ENCODE measurements around the gene CDR2.
"Not testable (repeated sequence)": the region's sequence is repeated elsewhere in the genome, so short reads cannot be mapped to it uniquely, and the experiment has no call there.

Gene CDR2

GRCh38 chr16:22374311-22375116 is at the start of gene CDR2:
Gene CDR2, minus strand, starts transcription at chr16:22374619. Its CDS starts 310 bp downstream, at chr16:22374309.
- peak; percentile 73 for DNase-seq

DNA sequence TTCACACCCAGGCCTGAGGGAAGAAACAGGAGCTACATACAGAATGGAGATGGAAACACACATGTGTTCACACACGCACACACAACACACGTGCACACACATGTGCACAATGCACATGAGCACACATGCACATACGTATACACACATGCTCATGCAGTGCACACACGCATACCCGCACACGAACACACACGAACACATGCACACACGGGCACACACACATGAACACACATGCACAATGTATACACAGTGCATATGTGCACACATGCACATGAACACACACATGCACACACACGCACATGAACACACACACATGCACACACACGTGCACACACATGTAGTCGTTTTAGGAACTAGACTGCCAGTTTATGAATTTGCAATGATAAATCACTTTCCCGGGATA is 49.3 kb upstream of the CDR2 start:
- no peak for DNase-seq

GRCh38 chr16:22421136-22421535 is 46.7 kb upstream of the CDR2 start:
- DNase-seq, result no peak

GRCh38 chr16:22420606-22421135 is 46.3 kb upstream of the CDR2 start:
- DNase-seq, result no peak

DNA sequence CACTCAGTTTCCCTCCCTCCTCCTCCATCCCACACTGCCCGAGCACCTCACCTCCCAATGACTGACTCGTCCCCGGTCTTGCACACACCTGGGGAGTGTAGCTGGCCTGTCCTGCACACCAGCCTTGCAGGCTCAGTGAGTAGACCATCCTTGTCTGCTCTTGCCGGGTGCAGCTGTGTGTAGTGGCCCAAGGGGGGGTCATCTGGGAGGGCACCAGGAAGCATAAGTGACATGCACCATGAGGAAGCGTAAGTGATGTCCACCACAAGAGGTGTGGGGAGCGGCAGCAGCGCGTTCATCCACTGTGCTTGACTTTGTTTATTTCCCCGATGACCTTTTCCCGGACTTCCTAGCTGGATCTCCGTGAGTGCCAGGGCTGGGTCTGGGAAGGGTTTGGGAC is 45.5 kb upstream of the CDR2 start:
- no peak for DNase-seq

DNA sequence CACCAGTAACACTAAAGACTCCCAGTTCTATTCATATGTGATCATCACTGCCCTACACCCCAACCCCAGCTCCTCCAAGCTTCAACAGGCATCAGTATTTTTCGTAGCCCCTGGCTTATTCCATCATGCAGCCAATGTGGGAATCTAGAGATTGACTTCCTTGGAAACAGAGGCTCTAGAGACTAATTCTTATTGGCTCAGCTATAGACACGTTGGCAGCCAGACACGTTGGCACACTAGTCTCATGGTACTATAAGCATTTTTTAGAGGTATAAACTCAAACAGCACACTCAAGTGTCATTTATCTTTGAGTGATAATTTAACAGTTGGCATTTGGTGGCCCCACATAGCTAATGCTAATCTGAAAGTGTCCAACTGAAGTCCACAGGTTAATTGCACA is 44.4 kb upstream of the CDR2 start:
- no peak for DNase-seq

DNA sequence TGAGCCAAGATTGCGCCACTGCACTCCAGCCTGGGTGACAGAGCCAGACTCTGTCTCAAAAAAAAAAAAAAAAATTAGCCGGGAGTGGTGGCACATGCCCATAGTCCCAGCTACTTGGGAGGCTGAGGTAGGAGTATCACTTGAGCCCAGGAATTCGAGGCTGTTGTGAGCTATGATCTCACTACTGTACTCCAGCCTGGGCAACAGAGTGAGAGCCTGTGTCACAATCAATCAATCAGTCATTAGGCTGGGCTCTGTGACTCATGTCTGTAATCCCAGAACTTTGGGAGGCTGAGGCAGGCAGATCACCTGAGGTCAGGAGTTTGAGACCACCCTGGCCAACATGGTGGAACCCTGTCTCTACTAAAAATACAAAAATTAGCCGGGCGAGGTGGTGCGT is 43.4 kb upstream of the CDR2 start:
- not testable (repeated sequence) for DNase-seq

- DNase-seq, result no peak
Measured at GRCh38 chr16:22417019-22417418, 42.6 kb upstream of the CDR2 start.

- DNase-seq, result no peak
Measured at GRCh38 chr16:22413819-22414218, 39.4 kb upstream of the CDR2 start.

DNA sequence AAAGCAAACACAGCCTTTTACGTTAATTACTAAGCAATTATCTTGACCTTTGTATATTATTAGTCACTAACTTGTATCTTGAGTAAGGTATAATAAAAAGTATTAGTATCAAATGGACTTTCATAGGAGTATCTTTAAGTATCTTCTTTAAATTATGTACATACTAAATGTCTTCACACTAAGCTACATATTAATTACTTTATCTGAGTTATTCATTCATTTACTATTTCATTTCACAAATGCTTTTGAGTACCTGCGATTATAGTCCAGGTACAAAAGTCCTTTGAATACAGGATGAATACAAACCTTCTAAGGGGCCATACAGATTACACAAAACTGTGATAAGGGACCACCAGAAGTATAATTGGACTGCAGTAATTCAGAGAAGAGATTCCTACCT is 33.1 kb upstream of the CDR2 start:
- no peak for DNase-seq

DNA sequence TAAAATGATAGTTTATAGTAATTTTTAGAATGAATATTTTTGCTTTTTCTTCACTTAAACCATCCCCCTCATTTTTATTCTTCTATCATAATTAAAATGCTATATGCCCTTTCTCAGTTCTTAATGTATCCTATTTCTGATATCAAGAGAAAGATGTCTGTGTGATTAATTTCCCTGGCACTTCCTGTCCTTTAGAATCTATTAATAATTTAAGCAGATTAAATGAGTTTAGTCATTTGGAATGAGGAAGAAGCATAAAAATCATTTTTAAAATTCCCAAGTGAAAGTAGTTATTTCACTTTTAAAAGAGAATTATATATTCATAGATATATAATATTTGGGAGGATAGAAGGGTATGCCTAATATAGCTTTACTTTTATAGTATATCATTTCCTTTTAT is 27.8 kb upstream of the CDR2 start:
- no peak for DNase-seq

- DNase-seq, result no peak
Measured at GRCh38 chr16:22400900-22401299, 26.5 kb upstream of the CDR2 start.

DNA sequence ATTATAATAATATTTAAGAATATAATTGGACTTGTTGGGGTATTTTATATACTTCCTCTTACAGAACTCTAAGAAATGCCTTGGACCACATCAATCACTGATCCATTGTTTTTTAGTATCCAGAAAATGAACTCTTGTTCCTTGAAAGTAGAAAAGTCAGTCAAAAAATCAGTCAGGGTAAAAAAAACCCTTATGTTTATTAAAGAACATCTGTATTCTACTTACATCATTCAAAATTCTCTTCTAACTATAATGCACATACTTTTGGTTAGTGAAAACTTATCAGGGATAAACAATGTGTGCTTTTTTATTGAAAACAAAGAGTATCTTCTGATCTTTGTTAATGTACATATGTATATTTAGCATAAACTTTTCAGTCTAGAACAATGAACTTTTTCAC is 23.5 kb upstream of the CDR2 start:
- no peak for DNase-seq

DNA sequence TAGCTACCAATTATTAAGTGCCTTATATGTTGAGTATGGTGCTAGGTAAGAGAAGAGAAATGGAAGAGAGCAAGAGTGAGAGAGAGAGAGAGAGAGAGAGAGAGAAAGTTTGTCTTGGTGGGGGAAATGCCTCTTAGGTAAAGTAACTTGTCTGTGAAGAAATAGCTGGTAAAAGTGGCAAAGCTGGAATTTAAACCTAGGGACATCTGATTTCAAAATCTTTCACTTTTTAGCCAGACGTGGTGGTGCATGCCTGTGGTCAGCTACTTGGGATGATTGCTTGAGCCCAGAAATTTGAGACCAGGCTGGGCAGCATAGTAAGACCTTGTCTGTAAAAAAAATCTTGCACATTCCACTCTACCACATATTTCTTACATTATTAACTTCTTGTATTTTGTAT is 23.0 kb upstream of the CDR2 start:
- no peak for DNase-seq

DNA sequence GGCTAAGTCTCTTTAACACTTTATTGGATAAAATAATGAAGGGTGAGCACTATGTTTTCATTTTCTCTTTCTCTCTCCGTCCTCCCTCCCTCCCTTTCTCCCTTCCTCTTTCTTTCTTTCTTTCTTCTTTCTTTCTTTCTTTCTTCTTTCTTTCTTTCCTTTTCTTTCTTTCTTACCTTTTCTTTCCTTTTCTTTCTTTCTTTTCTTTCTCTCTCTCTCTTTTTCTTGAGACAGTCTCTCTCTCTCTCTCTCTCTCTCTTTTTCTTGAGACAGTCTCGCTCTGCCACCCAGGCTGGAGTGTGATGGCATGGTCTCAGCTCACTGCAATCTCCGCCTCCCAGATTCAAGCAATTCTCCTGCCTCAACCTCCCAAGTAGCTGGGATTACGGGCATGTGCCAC is 21.5 kb upstream of the CDR2 start:
- no peak for DNase-seq

DNA sequence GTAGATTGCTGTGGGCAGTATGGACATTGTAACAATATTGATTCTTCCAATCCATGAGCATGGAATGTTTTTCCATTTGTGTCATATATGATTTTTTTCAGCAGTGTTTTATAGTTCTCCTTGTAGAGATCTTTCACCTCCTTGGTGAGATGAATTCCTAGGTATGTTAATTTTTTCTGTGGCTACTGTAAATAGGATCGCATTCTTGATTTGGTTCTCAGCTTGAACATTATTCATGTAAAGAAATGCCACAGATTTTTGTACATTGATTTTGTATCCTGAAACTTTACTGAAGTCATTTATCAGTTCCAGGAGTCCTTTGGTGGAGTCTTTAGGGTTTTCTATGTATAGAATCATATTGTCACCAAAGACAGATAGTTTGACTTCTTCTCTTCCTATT is 19.7 kb upstream of the CDR2 start:
- no peak for DNase-seq

DNA sequence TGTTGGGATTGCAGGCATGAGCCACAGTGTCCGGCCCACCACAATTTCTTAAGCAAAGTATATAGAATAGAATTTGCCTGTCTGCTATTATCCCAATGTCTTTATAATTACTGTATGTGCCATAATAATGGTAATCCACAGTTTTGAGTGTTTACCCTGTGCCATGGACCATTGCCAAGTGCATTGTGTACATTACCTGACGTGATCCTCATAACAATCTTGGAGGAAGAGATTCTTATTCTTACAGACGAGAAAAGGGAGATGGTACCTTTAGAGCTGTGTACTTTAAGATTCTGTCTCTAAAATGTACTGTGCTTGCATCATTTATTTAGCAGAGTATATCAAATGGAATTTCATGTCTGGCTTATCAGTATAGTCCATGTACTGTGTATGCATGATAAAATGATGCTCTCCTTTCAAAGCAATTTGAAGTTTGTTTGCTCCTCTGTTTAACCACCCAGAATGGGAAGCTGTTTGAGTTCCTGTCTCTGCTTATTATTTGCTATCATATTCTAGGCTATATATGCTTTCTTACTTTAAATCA is 13.8 kb upstream of the CDR2 start:
- DNase-seq, result no peak

GRCh38 chr16:22386976-22387375 is 12.6 kb upstream of the CDR2 start:
- no peak for DNase-seq

DNA sequence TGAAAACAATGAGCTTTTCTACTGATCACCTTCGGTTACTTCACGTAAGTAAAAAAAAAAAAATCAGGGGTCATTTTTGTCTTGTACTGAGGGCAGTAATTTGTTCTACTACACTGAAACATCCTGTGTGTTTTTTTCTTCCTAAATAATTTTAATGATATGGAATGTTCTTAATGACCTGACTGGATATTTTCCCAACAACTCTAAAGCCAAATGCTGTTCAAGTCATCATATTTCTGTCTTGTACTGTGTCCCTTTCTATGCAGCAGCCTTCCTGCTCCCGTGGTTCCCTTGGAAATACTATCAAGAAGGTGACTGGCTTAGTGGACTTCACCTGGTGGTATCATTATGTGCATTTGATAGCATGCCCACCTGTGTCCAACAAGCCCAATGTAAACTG is 10.8 kb upstream of the CDR2 start:
- no peak for DNase-seq

- no peak for DNase-seq
Measured at GRCh38 chr16:22383827-22384226, 9.4 kb upstream of the CDR2 start.

DNA sequence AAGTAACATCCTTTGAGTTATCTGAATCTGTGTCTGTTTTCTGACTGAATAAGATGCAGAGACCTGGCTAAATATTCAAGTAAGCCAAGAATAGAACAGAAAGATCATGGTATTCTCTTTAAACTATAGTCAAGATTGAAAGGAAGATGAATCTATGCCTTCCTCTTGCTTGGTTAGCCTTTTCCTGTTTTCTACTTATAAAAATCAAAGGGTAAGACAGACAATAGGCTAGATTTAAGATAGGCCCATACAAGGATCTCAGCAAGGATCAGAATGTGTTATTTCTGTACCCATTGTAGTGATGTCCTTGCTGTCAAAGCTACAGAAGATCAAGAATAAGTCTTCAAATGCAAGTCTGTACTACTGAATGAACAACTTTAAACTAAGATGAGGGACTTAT is 7.0 kb upstream of the CDR2 start:
- no peak for DNase-seq

- no peak for DNase-seq
Measured at GRCh38 chr16:22380529-22380928, 6.1 kb upstream of the CDR2 start.

DNA sequence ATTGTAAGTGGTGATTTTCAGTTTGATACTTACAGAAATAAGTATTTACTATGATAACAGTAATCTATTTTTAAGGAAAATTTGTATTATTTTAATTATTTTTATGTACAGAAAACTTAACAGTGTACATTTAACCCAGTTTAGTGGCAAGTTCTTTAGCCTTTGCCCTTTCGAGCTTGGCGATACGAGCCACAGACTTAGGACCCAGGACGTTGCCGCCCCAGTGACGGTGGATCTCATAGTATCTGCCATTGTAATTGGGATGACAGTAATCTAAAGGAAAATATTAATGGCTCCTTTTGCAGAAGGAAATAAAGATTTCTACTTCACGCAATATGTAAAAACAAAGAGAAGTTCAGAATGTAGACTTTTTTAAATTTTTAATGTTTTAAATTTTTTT is 5.2 kb upstream of the CDR2 start:
- DNase-seq, result no peak

DNA sequence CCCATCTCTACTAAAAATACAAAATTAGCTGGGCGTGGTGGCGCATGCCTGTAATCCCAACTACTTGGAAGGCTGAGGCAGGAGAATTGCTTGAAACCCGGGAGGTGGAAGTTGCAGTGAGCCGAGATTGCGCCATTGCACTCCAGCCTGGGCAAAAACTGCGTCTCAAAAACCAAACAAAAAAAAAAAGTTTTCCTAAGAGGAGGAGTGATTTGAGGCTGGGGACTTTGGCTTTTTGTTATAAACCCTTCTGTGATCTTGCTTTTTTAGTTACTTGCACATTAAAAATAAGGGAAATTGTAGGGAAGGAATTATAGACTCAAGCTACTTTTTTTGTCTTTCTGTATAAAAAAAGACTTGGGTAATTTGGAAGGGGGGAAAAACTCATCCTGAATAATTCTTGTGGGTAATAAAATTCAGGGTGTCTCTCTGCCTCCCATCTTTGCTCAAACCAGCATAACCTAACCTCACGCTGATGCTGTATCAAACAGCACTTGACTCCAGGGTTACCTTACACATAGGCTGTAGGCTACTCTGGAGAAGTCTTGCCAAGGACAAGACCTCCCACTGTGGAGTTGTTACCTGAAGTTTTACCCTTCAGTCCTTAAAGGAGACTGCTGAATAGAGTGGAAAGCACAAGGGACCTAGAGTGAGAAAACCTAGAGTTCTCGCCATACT is 1.7 kb upstream of the CDR2 start:
- no peak for DNase-seq

Data from NCI-H187 treated with DMSO at 0.1 percent for 48 hours (cell line).